Left renal cortex interstitium (tissue), 4 donors: ENCODE measurements around the gene CYP20A1. TPM values are rescaled to one million over a fixed set of nuclear protein-coding genes. Genes with fewer than 3 reads are reported as not detected.
"Not testable (repeated sequence)": the region's sequence is repeated elsewhere in the genome, so short reads cannot be mapped to it uniquely, and the experiment has no call there.

ENCODE experiments used
- DNase-seq, 4 donors: peaks; one replicate each; pipeline ENCODE4 v3.0.0-alpha.2; 2013; ENCODE audit warnings: low read depth in 4 of 4, low spot score in 2 of 4, missing footprints in 1 of 4
- polyA plus RNA-seq, 4 donors: library from polyadenylated mRNA; unstranded; fragments of 120-200 nt; gene quantifications; one replicate each; pipeline ENCODE4 v1.2.1, GENCODE V29; 2013; ENCODE audit not compliant: insufficient read length in 4 of 4

The CYP20A1 gene, protein sequence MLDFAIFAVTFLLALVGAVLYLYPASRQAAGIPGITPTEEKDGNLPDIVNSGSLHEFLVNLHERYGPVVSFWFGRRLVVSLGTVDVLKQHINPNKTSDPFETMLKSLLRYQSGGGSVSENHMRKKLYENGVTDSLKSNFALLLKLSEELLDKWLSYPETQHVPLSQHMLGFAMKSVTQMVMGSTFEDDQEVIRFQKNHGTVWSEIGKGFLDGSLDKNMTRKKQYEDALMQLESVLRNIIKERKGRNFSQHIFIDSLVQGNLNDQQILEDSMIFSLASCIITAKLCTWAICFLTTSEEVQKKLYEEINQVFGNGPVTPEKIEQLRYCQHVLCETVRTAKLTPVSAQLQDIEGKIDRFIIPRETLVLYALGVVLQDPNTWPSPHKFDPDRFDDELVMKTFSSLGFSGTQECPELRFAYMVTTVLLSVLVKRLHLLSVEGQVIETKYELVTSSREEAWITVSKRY
- polyA plus RNA-seq: 10 to 100 TPM; 20.5 to 24.5 (median 22.2) TPM

DNA sequence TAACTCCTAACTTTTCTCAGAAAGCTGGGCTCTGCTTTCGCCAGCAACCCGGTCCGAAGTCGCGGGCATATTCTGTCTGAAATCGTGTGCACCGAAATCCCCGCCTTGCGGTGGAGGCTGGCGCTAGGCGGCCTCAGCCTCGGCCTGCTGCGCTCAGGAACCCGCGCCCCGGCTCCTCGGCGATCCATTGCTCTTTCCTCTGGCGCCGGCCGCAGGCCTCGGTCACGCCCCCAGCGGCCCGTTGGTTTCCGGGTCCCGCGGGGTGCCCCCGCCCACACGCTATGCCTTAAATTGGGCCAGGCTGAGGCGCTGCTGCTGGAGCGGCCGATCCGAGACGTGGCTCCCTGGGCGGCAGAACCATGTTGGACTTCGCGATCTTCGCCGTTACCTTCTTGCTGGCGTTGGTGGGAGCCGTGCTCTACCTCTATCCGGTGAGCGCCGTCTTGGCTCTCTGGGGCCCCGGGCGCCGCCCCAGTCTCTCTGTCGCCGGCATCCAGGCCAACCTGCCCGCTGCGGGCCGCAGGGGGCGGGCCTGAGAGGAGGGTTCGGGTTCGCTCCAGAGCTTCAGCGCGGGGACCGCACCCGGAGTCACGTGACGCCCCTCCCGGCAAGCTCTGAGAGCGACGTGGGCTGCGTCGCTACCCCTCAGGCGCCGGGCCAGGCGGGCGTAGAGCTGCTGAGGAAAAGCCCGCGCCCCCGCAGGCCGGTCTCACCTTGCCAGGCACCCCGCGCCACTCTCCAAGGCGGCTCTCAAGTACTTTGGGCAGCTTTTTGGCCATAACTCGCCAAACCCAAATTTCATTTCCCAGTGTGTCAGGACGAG, at the start of gene CYP20A1:
Gene CYP20A1, plus strand, starts transcription at position 315 of the 823 bp plus-strand sequence. Its CDS starts 45 bp downstream, at position 360.
- peak; percentile 93 to 95 (median 93) for DNase-seq

DNA sequence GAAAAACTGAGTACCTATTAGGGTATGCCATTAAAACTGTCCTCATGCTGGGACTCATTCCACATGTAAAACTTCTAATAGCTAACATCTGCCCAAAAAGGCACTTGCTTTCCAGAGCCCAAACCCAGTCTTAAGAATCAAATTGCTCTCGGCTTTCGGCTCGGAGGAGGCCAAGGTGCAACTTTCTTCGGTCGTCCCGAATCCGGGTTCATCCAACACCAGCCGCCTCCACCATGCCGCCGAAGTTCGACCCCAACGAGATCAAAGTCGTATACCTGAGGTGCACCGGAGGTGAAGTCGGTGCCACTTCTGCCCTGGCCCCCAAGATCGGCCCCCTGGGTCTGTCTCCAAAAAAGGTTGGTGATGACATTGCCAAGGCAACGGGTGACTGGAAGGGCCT, 48.3 kb upstream of the CYP20A1 start:
- not testable (repeated sequence) for DNase-seq

DNA sequence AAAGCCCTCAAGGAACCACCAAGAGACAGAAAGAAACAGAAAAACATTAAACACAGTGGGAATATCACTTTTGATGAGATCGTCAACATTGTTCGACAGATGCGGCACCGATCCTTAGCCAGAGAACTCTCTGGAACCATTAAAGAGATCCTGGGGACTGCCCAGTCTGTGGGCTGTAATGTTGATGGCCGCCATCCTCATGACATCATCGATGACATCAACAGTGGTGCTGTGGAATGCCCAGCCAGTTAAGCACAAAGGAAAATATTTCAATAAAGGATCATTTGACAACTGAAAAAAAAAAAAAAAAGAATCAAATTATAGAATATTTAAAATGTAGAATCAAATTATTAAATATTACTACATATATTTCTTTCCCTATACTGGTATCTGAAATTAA, 47.8 kb upstream of the CYP20A1 start:
- DNase-seq: not testable (repeated sequence)

DNA sequence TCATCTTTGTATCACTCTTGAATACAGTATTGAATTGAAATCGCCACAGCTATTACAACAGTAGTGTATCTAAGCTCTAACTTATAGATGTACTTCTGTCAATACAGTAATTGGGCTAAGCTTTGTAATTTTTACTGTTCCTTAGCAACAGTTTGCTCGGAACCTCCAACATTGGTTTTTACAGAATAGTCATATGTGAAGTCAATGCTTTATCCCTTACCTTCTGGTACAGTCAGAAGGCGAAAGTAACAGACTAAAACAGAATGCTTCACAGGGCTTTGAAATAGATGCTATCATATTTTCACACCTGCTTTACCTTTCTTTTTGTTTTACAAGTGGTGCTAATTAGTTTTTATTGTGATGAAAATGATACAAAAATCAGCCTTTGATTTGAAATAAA, 46.9 kb upstream of the CYP20A1 start:
- no peak for DNase-seq

DNA sequence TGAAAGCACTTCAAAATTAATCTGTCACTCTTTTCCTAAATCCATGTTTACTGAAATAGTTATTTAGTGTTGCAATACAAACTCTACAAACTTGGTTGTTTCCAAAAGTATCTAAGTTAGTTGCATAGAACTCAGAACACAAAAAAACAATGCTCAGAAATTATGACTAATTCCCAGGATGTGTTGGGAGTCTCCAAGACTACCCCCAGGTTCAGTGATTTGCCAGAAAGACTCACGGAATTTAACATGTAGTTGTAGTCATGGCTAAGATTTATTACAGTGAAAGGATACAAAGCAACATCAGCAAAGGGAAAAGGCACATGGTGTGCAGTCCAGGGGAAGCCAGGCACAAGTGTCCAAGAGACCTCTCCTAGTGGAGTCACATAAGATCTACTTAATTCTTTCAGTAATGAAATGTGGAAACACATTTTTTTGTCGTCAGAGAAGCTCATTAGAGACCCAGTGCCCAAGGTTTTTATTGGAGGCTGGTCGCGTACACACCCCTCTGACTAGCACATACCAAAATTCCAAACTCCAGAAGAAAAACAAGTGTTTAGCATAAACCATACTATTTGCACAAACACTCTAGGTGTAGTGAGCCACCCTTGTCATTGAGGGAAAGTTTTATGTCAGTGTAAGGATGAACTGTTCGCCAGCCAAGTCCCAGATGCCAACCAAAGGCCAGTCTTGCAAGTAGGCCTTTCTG, 43.3 kb upstream of the CYP20A1 start:
- no peak for DNase-seq

DNA sequence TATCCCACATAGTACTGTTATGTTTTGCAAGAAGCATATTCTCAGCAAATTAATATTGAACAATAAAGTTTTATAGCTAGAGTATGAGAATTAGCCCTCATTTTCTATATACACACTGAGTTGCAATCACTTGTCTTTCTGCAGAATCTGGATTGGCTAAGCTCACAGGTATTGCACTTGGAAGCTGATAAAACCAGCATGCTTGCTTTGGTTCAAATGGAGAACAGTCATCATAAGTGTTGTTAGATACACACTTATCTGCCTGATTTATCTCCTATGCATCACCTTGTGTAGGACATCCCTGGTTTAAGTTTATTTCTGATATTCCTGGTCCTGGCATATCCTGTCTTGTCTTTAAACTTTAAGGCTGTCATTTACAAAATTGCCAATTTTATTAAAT, 38.0 kb upstream of the CYP20A1 start:
- no peak for DNase-seq

DNA sequence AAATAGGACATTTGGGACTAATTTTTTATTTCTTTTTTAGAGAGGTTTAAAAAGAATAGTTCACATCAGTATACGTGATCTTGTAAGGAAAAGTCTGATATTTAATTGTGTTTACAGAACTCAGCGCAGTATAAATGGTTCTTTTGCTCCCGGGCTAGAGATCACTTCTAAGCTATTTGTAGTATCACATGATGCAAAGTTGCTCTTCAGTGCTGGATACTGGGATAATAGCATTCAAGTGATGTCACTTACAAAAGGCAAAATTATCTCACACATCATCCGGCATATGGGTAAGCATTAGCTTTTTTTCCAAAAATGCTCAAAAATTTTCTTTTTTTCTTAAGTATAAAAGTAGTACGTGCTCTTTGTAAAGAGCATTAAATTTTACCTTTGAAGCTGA, 37.4 kb upstream of the CYP20A1 start:
- DNase-seq: no peak

DNA sequence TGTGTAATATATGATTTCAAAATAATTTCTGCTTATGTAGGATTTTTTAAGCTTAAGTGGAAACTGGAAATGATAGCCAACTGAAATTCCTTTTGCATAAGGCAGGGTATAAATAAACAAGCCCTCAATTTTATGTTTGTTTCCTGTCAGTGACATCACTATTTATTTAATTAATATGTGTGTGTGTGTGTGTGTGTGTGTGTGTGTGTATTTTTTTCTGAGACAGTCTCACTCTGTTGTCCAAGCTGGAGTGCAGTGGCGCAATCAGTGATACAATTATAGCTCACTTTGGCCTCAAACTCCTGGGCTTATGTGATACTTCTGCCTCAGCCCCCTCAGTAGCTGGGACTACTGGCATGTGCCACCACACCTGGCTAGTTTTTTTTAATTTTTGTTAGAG, 29.3 kb upstream of the CYP20A1 start:
- no peak for DNase-seq

DNA sequence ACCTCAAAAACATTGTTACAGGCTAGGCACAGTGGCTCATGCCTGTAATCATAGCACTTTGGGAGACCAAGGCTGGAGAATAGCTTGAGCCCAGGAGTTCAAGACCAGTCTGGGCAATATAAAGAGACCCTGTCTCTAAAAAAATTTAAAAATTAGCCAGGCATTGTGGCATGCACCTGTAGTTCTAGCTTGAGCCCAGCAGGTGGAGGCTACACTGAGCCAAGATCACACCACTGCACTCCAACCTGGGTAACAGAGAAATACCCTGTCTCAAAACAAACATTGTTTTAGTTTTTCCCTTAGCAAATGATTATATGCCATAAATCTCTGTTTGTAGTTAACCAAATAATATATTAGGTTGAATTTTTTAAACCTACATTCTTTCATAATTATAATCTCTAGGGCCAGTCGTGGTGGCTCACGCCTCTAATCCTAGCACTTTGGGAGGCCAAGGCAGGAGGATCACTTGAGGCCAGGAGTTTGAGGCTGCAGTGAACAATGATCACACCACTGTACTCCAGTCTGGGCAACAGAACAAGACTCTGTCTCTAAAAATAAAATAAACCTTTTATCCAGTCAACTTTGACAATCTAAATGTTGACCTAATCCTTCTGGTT, 13.3 kb upstream of the CYP20A1 start:
- no peak for DNase-seq

DNA sequence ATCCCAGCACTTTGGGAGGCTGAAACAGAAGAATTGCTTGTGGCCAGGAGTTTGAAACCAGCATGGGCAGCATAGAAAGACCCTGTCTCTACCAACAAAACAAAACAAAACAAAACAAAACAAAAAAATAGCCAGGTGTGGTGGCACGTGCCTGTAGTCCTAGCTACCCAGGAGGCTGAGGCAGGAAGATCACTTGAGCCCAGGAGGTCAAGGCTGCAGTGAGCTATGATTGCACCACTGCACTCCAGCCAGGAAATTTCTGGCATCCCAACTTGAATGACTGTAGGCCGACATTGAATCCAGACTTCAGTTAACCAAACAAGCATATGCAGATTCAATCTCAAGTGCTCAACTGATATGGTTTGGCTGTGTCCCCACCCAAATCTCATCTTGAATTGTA, 9.1 kb upstream of the CYP20A1 start:
- DNase-seq: not testable (repeated sequence)

DNA sequence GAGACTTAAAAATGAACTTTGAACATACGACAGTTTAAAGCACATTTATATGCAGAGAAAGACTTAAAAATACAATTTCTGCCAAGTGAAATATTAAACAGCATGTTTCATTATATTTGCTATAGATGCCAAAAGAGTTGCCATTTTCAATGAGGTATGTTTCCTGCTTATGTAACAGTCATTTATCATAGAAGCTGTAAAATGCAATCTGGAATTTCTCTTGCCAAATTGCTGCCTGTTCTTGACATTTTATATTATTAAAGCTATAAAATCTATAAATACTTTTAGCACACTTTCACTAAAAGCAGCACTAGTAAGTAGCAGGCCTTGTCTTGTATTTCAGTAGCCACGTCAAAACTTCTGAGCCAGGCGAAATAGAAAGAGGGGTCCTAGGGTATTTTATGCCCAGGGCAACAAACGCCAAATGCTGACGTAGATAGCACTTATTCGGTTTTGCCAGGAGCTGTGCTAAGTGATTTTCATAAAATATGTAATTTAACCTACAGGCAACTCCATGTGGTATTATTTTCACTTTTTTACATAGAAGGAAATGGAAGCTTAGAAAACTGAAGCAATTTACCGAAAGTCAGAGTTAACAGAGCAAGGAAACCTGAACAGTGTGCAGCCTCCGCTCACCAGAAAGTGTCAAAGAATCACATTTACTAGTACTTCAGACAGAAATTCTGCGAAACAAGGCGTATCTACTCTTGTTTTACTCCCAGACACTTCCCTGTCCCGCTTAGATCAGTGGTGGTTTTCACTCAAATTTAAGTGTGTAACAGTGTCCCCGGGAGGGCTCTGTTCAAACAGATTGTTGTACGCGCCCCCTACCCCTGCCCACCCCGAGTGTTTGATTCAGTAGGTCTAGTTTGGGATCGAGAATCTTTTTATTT, 1.2 kb upstream of the CYP20A1 start:
- no peak for DNase-seq

DNA sequence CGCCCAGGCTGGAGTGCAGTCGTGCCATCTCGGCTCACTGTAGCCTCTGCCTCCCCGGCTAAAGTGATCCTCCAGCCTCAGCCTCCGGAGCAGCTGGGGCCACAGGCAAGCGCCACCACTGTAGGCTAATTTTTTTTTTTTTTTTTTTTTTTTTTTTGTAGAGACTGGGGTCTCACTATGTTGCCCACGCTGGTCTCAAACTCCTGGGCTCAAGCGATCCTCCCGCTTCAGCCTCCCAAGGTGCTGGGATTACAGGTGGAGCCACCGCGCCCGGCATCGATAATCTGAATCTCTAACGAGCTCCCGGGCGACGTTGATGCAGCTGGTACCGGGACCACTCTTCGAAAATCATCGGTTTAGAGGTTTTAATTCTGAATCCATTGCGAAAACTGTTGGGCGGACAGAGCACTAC, 520 bp upstream of the CYP20A1 start:
- no peak for DNase-seq

DNA sequence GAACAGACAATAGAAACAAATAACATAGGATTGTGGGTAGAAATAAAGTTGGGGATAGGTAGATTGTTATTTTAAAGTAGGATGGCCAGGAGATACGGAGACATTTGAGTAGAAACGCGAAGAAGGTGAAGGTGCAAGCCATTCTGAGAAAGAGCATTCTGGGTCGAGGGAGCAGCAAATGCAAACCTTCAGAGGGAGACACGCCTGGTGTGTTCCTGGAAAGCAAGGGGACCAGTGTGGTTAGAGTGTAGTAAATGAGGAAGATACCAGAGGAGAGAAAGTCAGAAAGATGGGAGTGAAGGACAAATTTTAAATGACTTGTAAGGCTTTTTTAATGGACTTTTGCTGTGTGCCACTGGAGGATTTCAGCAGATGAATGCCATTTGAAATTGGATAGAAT, 1.7 kb downstream of the CYP20A1 start:
- no peak for DNase-seq

DNA sequence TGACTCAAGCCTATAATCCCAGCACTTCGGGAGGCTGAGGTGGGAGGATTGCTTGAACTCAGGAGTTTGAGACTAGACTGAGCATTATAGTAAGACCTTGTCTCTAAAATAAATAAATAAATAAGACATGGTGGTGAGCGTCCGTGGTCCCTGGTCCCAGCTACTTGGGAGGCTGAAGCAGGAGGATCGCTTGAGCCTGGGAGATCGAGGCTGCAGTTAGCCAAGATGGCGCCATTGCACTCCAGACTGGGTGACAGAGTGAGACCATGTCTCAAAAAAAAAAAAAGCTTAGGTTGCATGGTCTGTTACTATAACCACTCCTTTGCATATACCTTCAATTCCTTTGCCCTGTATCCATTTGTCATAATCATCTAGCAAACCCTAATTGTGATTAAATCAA, 3.7 kb downstream of the CYP20A1 start:
- no peak for DNase-seq

DNA sequence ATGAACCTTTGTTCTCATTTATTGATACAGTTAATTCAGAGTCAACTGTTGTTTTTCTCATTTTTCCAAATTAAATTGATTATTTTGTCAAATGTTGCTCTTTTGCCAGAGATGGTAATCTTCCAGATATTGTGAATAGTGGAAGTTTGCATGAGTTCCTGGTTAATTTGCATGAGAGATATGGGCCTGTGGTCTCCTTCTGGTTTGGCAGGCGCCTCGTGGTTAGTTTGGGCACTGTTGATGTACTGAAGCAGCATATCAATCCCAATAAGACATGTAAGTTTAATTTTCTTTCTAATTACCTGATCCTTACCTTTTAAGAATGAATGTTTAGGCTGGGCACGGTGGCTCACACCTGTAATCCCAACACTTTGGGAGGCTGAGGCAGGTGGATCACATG, 7.8 kb downstream of the CYP20A1 start:
- DNase-seq: no peak

DNA sequence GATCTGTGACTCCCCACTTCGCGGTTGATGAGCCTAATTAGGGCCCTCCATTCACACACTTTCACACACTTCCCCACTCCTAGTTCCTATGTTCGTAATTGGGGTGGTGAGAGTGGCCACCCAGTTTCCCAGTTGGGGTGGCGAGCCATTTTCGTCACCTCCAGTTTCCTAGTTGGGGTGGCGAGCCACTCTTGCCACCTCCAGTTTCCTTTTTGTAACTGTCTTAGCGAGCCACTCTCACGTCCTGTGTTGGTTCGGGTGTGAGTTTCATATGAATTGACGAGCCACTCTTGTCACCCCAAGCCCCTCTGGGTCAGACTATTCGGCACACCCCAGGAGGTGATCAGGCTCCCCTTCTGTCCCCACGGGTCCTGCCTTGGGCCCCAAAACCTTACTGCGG, 14.0 kb downstream of the CYP20A1 start:
- DNase-seq: no peak

DNA sequence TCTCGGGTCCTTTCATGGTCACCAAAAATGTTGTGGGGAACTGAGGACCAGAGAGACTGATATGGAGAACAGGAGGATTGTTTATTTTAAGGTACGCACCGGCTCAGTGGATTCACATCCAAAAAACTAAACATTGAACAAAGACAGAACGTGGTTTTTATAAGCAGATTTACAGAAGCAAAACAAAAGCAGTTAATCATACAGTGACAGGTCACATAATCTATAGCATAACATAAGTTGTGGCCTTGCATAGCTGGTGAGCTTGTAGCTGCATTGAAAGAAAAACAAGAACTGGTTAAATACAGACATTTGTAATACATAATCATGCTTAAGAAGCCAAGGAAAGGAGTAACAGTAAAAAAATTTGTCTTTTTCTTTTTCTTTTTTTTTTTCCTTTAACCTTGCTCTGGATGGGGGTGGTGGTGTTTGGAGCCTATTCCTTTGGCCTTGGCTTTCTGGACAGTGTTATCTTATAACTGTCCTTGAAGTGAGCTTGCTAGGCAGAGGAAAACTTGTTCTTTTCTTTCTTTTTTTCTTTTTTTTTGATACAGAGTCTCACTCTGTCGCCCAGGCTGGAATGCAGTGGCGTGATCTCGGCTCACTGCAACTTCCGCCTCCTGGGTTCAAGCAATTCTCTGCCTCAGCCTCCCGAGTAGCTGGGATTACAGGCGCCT, 14.7 kb downstream of the CYP20A1 start:
- DNase-seq: not testable (repeated sequence)

DNA sequence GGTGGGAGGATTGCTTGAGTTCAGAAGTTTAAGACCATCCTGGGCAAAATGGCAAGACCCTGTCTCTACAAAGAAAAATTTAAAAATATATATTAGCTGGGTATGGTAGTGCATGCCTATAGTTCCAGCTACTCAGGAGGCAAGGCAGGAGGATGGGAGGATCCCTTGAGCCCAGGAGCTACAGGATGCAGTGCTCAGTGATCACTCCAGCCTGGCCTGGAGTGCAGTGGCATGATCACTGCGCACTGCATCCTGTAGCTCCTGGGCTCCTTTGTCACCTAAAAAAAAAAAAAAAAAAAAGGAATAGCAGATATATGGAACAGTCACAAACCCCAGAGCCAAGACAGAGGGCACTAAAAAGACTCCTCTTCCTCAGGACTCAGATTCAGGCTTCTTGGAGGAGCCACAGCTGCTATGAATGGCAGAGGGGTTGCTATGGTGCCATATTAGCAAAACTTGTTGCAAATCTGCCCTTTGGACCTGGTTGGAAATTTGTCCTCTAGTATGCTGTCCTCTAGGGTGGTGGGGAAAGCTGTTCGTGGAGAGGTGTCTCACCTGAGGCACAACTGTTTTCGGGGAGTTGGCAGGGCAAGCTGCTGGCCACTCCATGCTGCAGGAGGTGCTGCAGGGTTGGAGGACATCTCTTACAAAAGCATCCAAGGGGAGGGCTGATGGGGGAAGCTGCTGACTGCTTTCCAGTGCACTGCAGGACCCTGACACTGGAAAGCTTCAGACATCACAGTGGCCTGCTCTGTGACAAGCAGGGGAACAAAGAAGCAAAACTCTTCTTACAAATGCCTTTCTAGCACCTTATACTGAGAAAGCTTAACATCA, 22.7 kb downstream of the CYP20A1 start:
- no peak for DNase-seq
